GM18502 (cell line): ENCODE measurements around the gene MYBPHL.

Experiments
- ATAC-seq: cut with Tn5 transposase; IDR thresholded peaks from one replicate; pipeline ENCODE4 v1.9.1; 2021; ENCODE audit warnings: mild to moderate bottlenecking; ENCODE audit not compliant: unreplicated experiment, poor library complexity

MYBPHL gene

GRCh38 chr1:109282497-109282951 is 24.3 kb downstream of the MYBPHL start:
- ATAC-seq, result no peak

DNA sequence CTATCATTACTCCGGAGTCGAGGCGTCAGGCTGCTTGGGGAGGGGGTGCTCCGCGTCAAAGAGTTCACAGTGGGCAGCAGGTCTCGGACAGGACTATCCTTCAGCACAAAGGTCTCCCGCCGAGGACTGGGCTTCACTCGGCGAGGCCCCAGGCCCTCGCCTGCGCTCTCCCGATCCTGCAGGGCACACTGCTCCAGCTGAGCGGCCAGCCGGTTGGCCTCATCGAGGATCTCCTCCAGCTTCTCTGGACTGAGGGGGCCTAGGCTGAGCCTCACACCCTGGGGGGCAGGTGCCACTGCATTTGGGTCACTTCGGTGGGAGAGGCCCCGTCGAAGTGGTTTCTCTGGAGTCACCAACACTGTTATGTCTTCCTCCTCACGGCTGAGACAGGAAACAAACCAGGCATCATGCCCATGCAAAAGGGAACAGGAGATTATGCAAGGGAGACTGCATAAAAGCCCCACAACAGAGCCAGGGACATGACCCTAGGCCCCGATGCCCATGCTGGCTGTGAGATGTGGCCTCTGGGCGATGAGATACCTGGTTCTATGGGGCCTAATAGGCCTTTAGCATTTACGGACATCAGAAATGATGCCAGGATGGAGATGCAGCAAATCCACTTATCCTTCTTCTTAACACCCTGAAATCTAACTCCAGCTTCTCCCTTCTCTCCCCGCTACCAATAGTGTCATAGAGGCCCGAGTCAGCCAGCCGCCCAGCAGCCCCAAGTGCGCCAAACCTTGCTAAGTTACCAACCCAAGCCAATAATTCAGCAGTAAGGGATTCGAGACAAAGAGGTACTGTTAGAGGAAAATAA is 24.9 kb downstream of the MYBPHL start:
- ATAC-seq, result no peak

DNA sequence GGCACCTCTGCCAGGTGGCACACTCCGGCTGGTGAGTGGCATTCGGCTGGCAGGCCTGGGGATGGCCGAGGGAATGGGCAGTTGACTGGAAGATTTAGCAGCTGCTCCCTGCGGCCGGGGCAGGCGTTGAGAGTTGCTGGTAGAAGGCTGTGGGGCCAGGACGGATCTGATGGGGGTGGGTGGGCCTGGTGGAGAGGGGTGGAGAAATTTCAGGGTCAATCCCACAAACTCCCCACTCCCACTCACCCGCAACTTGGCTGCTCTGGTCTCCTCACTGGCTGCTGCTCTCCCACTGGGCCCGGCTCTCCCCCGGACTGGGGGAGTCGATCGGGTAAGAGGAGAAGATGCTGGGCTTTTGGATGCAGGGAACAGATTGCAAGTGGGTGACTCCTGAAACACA is 25.9 kb downstream of the MYBPHL start:
- no peak for ATAC-seq

DNA sequence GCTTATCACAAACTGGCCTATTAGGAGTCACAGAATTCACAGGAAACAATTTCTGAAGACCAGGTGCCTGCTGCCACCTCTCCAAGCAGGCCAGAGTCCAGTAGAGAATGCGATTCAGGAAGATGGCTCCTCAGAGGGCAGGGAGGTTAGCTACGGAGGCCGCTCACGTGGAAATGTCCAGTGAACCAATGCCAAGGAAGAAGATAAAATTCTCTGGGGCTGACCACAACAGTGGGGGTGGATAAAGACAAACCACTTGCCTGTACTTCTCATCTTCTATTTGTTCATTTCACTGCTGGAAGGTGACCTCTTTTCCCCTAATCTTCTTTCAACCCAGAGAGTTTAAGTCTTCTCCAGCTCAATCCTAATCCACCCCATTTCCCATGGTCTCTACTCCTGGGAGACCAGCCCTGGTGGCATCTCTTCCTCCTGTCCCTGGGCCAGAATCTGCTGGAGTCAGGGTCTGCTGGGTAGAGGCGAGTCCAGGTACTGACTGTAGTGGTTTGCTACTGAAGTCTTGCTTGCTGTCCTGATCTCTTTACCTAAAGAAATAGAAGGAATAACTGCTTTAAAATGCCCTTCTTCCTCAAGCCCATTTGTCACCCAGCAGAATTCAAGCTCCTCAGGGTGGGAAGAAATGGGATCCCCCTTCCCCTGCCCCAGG is 27.1 kb downstream of the MYBPHL start:
- ATAC-seq, result no peak

DNA sequence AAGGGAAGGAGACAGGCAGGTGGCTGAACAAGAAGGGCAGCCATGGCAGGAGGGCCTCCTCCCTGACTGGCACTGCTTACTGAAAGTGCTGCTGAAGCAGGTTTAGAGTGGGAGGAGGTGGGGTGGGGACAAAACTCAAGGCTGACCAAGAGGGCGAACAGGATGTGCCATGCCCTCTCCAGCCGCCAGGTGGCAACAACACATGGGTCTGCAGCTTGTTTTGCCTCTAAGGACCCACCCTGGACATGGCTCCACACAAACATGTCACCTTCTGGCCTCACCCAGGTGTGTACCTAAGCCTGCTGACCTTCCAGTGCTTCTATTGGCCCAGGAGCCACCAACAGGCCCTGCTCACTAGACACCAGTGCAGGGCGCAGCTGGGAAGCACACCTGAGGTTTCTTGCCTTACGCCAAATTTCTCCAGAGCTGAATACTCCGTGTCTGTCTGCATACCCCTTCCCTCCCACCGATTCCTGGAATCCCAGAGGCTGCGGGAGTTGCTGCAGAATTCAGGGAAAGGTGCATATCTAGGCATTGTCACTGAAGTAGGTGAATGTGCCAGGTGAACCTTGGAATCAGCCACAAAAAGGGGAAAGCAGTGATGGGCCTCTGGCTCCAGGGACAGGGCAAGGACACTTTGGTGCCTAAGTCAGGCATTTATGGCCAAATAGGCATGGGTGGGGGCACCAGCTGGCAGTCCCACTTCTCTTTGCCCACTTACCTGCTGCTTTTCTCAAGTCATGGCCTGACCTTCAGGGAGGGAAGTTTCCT is 29.2 kb downstream of the MYBPHL start:
- peak; percentile 90 for ATAC-seq

DNA sequence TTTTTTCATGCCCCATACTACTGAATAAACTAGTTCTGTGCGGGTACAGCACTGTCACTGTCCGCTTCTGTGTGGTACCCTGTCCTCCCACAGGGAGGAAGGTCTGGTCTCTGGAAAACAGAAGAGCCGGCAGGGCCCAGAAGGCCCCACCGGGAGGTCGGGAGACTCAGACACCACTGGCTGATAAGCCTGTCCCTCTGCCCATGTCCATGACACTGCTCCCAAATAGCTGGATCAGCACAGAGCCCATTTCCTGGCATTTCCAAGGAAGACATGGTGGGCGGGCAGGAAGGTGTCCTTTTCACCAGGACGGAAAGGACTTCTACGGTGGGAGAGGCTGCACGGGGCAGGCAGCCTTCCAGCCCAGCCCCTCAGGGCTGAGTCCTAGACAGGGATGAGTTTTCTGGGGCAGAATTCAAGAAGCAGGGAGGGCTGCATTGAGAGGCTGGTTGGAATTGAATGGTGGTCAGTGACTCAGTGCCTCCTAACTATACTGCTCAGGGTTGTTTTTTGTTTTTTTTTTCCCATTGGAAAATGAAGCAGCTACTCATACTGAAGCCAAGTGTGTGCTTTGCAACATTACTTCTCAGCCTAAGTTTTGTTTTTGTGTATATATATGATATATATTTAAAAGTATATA is 31.0 kb downstream of the MYBPHL start:
- no peak for ATAC-seq

DNA sequence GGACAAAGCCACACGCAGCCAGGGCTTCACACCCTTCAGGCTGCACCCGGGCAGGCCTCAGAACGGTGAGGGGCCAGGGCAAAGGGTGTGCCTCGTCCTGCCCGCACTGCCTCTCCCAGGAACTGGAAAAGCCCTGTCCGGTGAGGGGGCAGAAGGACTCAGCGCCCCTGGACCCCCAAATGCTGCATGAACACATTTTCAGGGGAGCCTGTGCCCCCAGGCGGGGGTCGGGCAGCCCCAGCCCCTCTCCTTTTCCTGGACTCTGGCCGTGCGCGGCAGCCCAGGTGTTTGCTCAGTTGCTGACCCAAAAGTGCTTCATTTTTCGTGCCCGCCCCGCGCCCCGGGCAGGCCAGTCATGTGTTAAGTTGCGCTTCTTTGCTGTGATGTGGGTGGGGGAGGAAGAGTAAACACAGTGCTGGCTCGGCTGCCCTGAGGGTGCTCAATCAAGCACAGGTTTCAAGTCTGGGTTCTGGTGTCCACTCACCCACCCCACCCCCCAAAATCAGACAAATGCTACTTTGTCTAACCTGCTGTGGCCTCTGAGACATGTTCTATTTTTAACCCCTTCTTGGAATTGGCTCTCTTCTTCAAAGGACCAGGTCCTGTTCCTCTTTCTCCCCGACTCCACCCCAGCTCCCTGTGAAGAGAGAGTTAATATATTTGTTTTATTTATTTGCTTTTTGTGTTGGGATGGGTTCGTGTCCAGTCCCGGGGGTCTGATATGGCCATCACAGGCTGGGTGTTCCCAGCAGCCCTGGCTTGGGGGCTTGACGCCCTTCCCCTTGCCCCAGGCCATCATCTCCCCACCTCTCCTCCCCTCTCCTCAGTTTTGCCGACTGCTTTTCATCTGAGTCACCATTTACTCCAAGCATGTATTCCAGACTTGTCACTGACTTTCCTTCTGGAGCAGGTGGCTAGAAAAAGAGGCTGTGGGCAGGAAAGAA is 32.0 kb downstream of the MYBPHL start:
- no peak for ATAC-seq

DNA sequence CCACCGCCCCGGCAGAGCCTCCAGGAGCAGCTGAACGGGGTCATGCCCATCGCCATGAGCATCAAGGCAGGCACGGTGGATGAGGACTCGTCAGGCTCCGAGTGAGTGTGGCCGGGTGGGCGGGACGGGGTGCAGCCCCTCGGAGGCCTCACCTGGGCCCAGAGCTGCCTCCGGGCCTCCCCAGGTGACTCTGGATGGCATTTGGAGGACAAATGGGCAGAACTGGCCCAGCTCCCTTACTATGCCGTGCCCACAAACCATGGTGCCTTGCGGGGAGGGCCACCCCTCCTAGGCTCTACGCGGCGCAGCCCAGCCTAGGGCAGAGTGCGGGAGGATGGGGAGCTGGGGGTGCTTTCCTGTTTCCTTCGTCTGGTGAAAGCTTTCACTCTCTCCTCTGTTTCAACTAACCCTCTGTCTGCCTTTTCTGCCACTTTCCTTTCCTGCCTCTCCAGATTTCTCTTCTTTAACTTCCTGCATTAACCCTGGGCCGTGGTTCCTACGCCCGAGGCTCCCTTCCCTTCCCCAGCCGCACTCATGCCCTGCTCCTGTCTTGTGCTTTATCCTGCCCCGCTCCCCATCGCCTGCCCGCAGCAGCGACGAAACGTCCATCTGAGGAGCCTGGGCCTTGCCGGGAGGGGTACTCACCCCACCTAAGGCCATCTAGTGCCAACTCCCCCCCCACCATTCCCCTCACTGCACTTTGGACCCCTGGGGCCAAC is 33.1 kb downstream of the MYBPHL start:
- no peak for ATAC-seq

DNA sequence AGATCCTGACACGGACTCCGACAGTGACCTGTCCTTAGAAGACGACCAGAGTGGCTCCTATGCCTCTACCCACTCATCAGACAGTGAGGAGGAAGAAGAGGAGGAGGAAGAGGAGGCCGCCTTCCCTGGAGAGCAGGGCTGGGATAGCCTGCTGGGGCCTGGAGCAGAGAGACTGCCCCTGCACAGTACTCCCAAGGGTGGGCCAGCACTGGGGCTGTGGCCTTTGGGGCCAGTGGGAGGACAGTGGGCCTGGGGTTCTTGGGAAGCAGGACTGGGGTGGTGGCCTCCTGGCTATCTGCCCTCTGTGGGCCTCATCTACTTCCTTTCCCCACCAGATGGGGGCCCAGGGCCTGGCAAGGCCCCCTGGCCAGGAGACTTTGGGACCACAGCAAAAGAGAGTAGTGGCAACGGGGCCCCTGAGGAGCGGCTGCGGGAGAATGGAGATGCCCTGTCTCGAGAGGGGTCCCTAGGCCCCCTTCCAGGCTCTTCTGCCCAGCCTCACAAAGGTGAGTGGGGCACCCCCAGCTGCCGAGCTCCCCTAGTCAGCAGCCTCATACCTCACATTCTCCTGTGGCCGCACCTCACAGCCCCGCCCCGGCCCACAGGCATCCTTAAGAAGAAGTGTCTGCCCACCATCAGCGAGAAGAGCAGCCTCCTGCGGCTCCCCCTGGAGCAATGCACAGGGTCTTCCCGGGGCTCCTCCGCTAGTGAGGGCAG is 33.8 kb downstream of the MYBPHL start:
- ATAC-seq, result no peak

- no peak for ATAC-seq
These were observed 34.6 kb downstream of the MYBPHL start for GRCh38 chr1:109272021-109272799.

- no peak for ATAC-seq
These were observed 35.4 kb downstream of the MYBPHL start for GRCh38 chr1:109271458-109271857.

GRCh38 chr1:109270623-109271317 is 36.0 kb downstream of the MYBPHL start:
- ATAC-seq, result no peak

GRCh38 chr1:109269981-109270622 is 36.7 kb downstream of the MYBPHL start:
- ATAC-seq, result no peak

DNA sequence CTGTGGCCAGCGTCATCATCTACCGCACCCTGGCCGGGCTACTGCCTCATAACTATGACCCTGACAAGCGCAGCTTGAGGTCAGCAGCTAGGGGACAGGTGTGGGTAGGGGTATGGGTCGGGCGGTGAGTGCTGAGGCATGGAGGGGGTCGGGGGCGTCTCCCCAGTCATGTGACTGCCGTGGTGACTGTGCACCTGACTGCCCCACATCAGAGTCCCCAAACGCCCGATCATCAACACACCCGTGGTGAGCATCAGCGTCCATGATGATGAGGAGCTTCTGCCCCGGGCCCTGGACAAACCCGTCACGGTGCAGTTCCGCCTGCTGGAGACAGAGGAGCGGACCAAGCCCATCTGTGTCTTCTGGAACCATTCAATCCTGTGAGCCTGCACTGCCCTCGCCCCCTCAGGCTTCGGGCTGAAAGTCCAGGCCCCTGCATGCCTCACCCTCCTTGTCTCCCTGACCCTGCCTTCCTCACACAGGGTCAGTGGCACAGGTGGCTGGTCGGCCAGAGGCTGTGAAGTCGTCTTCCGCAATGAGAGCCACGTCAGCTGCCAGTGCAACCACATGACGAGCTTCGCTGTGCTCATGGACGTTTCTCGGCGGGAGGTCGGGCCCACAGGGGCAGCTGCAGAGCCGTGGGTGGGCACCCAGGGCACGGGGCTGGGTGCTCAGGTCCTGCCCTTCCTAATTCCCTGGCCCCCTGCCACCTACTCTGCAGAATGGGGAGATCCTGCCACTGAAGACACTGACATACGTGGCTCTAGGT is 37.4 kb downstream of the MYBPHL start:
- ATAC-seq, result no peak

DNA sequence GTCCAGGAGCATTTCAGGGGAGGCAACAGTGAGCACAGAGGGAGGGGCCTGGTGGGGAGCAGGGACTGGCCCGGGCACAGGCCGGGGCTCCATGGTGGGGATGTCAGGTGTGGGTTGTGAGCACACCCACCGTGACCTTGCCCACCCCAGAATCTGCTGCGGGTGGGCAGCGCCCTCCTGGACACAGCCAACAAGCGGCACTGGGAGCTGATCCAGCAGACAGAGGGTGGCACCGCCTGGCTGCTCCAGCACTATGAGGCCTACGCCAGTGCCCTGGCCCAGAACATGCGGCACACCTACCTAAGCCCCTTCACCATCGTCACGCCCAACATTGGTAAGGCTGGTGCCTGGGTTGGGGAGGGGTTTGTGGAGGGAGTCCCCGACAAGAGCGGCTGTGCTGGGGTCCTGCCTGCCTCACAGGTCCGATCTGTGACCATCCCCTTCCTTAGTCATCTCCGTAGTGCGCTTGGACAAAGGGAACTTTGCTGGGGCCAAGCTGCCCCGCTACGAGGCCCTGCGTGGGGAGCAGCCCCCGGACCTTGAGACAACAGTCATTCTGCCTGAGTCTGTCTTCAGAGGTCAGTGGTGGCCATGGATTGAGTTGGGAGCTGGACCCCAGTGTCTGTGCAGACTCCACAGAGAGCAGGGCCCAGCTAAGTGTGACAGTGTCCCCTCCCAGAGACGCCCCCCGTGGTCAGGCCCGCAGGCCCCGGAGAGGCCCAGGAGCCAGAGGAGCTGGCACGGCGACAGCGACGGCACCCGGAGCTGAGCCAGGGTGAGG is 38.2 kb downstream of the MYBPHL start:
- no peak for ATAC-seq
